Measurements from ENCODE around the gene CYB561D1.

CYB561D1 gene

GRCh38 chr1:109490029-109490933 lies 3.6 kb upstream of the CYB561D1 start:
- peaks cover 21% of the 10 kb centered on the region for H3K4me1 ChIP-seq (ENCODE audit: control insufficient read depth, insufficient read depth, low read length)
- peaks cover 0 to 3% of the 10 kb centered on the region in 2 donors for H3K36me3 ChIP-seq (ENCODE audit: control insufficient read depth in 2 of 2, insufficient read depth in 2 of 2, low read length in 2 of 2)
- H3K27me3 ChIP-seq (ENCODE audit: control insufficient read depth in 1 of 2, insufficient read depth in 2 of 2, low read length in 2 of 2), result no peaks in the 10 kb centered on the region
- H3K9ac ChIP-seq (ENCODE audit: low read length in 2 of 2), result no peak overlapping the region
- no peaks in the 10 kb centered on the region for H3K9me3 ChIP-seq (ENCODE audit: control insufficient read depth in 2 of 2, low read length in 2 of 2)
- H3K4me3 ChIP-seq (ENCODE audit: low read length in 2 of 2), result peak overlapping the region in 1 of 2 donors; percentile 3
- no peak overlapping the region for H3K27ac ChIP-seq (ENCODE audit: low read length)

GRCh38 chr1:109490934-109491302 lies 3.0 kb upstream of the CYB561D1 start:
- no peaks in the 10 kb centered on the region for H3K27me3 ChIP-seq (ENCODE audit: control insufficient read depth in 1 of 2, insufficient read depth in 2 of 2, low read length in 2 of 2)
- no peak overlapping the region for H3K27ac ChIP-seq (ENCODE audit: low read length)
- peak overlapping the region in 1 of 2 donors; percentile 3 for H3K4me3 ChIP-seq (ENCODE audit: low read length in 2 of 2)
- peaks cover 26% of the 10 kb centered on the region for H3K4me1 ChIP-seq (ENCODE audit: control insufficient read depth, insufficient read depth, low read length)
- no peak overlapping the region for H3K9ac ChIP-seq (ENCODE audit: low read length in 2 of 2)
- H3K9me3 ChIP-seq (ENCODE audit: control insufficient read depth in 2 of 2, low read length in 2 of 2), result no peaks in the 10 kb centered on the region
- H3K36me3 ChIP-seq (ENCODE audit: control insufficient read depth in 2 of 2, insufficient read depth in 2 of 2, low read length in 2 of 2), result peaks cover 3 to 6% of the 10 kb centered on the region in 2 donors

GRCh38 chr1:109491372-109491771 lies 2.5 kb upstream of the CYB561D1 start:
- H3K4me3 ChIP-seq (ENCODE audit: low read length in 2 of 2), result no peak overlapping the region
- peaks cover 27% of the 10 kb centered on the region for H3K4me1 ChIP-seq (ENCODE audit: control insufficient read depth, insufficient read depth, low read length)
- no peaks in the 10 kb centered on the region for H3K27me3 ChIP-seq (ENCODE audit: control insufficient read depth in 1 of 2, insufficient read depth in 2 of 2, low read length in 2 of 2)
- peaks cover 8 to 10% of the 10 kb centered on the region in 2 donors for H3K36me3 ChIP-seq (ENCODE audit: control insufficient read depth in 2 of 2, insufficient read depth in 2 of 2, low read length in 2 of 2)
- no peak overlapping the region for H3K27ac ChIP-seq (ENCODE audit: low read length)
- H3K9ac ChIP-seq (ENCODE audit: low read length in 2 of 2), result no peak overlapping the region
- no peaks in the 10 kb centered on the region for H3K9me3 ChIP-seq (ENCODE audit: control insufficient read depth in 2 of 2, low read length in 2 of 2)

- H3K9ac ChIP-seq (ENCODE audit: low read length in 2 of 2), result peak overlapping the region; percentile 29 to 70
- peaks cover 13 to 24% of the 10 kb centered on the region in 2 donors for H3K36me3 ChIP-seq (ENCODE audit: control insufficient read depth in 2 of 2, insufficient read depth in 2 of 2, low read length in 2 of 2)
- H3K9me3 ChIP-seq (ENCODE audit: control insufficient read depth in 2 of 2, low read length in 2 of 2), result no peaks in the 10 kb centered on the region
- H3K27ac ChIP-seq (ENCODE audit: low read length), result no peak overlapping the region
- no peaks in the 10 kb centered on the region for H3K27me3 ChIP-seq (ENCODE audit: control insufficient read depth in 1 of 2, insufficient read depth in 2 of 2, low read length in 2 of 2)
- H3K4me1 ChIP-seq (ENCODE audit: control insufficient read depth, insufficient read depth, low read length), result peaks cover 31% of the 10 kb centered on the region
- no peak overlapping the region for H3K4me3 ChIP-seq (ENCODE audit: low read length in 2 of 2)
These were observed 1.1 kb upstream of the CYB561D1 start for GRCh38 chr1:109492779-109493178.

GRCh38 chr1:109493227-109493626 lies 667 bp upstream of the CYB561D1 start:
- H3K36me3 ChIP-seq (ENCODE audit: control insufficient read depth in 2 of 2, insufficient read depth in 2 of 2, low read length in 2 of 2), result peaks cover 13 to 25% of the 10 kb centered on the region in 2 donors
- peak overlapping the region; percentile 79 for H3K27ac ChIP-seq (ENCODE audit: low read length)
- H3K4me1 ChIP-seq (ENCODE audit: control insufficient read depth, insufficient read depth, low read length), result peaks cover 34% of the 10 kb centered on the region
- peak overlapping the region; percentile 70 to 74 for H3K9ac ChIP-seq (ENCODE audit: low read length in 2 of 2)
- H3K27me3 ChIP-seq (ENCODE audit: control insufficient read depth in 1 of 2, insufficient read depth in 2 of 2, low read length in 2 of 2), result no peaks in the 10 kb centered on the region
- peak overlapping the region; percentile 96 to 99 for H3K4me3 ChIP-seq (ENCODE audit: low read length in 2 of 2)
- no peaks in the 10 kb centered on the region for H3K9me3 ChIP-seq (ENCODE audit: control insufficient read depth in 2 of 2, low read length in 2 of 2)

GRCh38 chr1:109495738-109496137 lies 1.8 kb downstream of the CYB561D1 start:
- H3K9ac ChIP-seq (ENCODE audit: low read length in 2 of 2), result no peak overlapping the region
- no peaks in the 10 kb centered on the region for H3K27me3 ChIP-seq (ENCODE audit: control insufficient read depth in 1 of 2, insufficient read depth in 2 of 2, low read length in 2 of 2)
- peaks cover 13 to 25% of the 10 kb centered on the region in 2 donors for H3K36me3 ChIP-seq (ENCODE audit: control insufficient read depth in 2 of 2, insufficient read depth in 2 of 2, low read length in 2 of 2)
- H3K9me3 ChIP-seq (ENCODE audit: control insufficient read depth in 2 of 2, low read length in 2 of 2), result no peaks in the 10 kb centered on the region
- H3K4me3 ChIP-seq (ENCODE audit: low read length in 2 of 2), result no peak overlapping the region
- no peak overlapping the region for H3K27ac ChIP-seq (ENCODE audit: low read length)
- peaks cover 56% of the 10 kb centered on the region for H3K4me1 ChIP-seq (ENCODE audit: control insufficient read depth, insufficient read depth, low read length)

- Histone ChIP-seq H3K27ac (ENCODE audit: low read length) (no peak overlapping the region), H3K27me3 (ENCODE audit: control insufficient read depth in 1 of 2, insufficient read depth in 2 of 2, low read length in 2 of 2) (no peaks in the 10 kb centered on the region), H3K36me3 (ENCODE audit: control insufficient read depth in 2 of 2, insufficient read depth in 2 of 2, low read length in 2 of 2) (peaks cover 13 to 29% of the 10 kb centered on the region in 2 donors), H3K4me3 (ENCODE audit: low read length in 2 of 2) (no peak overlapping the region), H3K4me1 (ENCODE audit: control insufficient read depth, insufficient read depth, low read length) (peaks cover 71% of the 10 kb centered on the region), H3K9me3 (ENCODE audit: control insufficient read depth in 2 of 2, low read length in 2 of 2) (no peaks in the 10 kb centered on the region), H3K9ac (ENCODE audit: low read length in 2 of 2) (no peak overlapping the region)
These were observed 3.7 kb downstream of the CYB561D1 start for GRCh38 chr1:109497449-109498160.

- H3K27ac ChIP-seq (ENCODE audit: low read length), result no peak overlapping the region
- no peak overlapping the region for H3K4me3 ChIP-seq (ENCODE audit: low read length in 2 of 2)
- peaks cover 70% of the 10 kb centered on the region for H3K4me1 ChIP-seq (ENCODE audit: control insufficient read depth, insufficient read depth, low read length)
- no peaks in the 10 kb centered on the region for H3K27me3 ChIP-seq (ENCODE audit: control insufficient read depth in 1 of 2, insufficient read depth in 2 of 2, low read length in 2 of 2)
- peaks cover 13 to 29% of the 10 kb centered on the region in 2 donors for H3K36me3 ChIP-seq (ENCODE audit: control insufficient read depth in 2 of 2, insufficient read depth in 2 of 2, low read length in 2 of 2)
- H3K9ac ChIP-seq (ENCODE audit: low read length in 2 of 2), result no peak overlapping the region
- H3K9me3 ChIP-seq (ENCODE audit: control insufficient read depth in 2 of 2, low read length in 2 of 2), result no peaks in the 10 kb centered on the region
These were observed 4.4 kb downstream of the CYB561D1 start for GRCh38 chr1:109498161-109498801.

GRCh38 chr1:109499081-109499480 lies 5.2 kb downstream of the CYB561D1 start:
- Histone ChIP-seq H3K9me3 (ENCODE audit: control insufficient read depth in 2 of 2, low read length in 2 of 2) (no peaks in the 10 kb centered on the region), H3K4me3 (ENCODE audit: low read length in 2 of 2) (no peak overlapping the region), H3K9ac (ENCODE audit: low read length in 2 of 2) (no peak overlapping the region), H3K4me1 (ENCODE audit: control insufficient read depth, insufficient read depth, low read length) (peaks cover 64% of the 10 kb centered on the region), H3K36me3 (ENCODE audit: control insufficient read depth in 2 of 2, insufficient read depth in 2 of 2, low read length in 2 of 2) (peaks cover 13 to 29% of the 10 kb centered on the region in 2 donors), H3K27ac (ENCODE audit: low read length) (peak overlapping the region; percentile 58), H3K27me3 (ENCODE audit: control insufficient read depth in 1 of 2, insufficient read depth in 2 of 2, low read length in 2 of 2) (no peaks in the 10 kb centered on the region)

GRCh38 chr1:109499661-109500536 lies 6.0 kb downstream of the CYB561D1 start:
- H3K27ac ChIP-seq (ENCODE audit: low read length), result peak overlapping the region; percentile 58
- H3K36me3 ChIP-seq (ENCODE audit: control insufficient read depth in 2 of 2, insufficient read depth in 2 of 2, low read length in 2 of 2), result peaks cover 13 to 29% of the 10 kb centered on the region in 2 donors
- H3K4me1 ChIP-seq (ENCODE audit: control insufficient read depth, insufficient read depth, low read length), result peaks cover 61% of the 10 kb centered on the region
- no peaks in the 10 kb centered on the region for H3K9me3 ChIP-seq (ENCODE audit: control insufficient read depth in 2 of 2, low read length in 2 of 2)
- H3K9ac ChIP-seq (ENCODE audit: low read length in 2 of 2), result peak overlapping the region in 1 of 2 donors; percentile 55
- peak overlapping the region in 1 of 2 donors; percentile 52 for H3K4me3 ChIP-seq (ENCODE audit: low read length in 2 of 2)
- H3K27me3 ChIP-seq (ENCODE audit: control insufficient read depth in 1 of 2, insufficient read depth in 2 of 2, low read length in 2 of 2), result no peaks in the 10 kb centered on the region
